Measurements from ENCODE around the gene FOXN1.
"Not testable (repeated sequence)": the region's sequence is repeated elsewhere in the genome, so short reads cannot be mapped to it uniquely, and the experiment has no call there.

The FOXN1 gene

GRCh38 chr17:28521311-28522085 lies 15.3 kb downstream of the FOXN1 start:
- H3K9ac ChIP-seq (ENCODE audit: low read depth, low read length) = no peak overlapping the region
- peaks cover 19% of the 10 kb centered on the region for H3K4me1 ChIP-seq (ENCODE audit: control insufficient read depth, insufficient read depth, low read length)
- no peaks in the 10 kb centered on the region for H3K9me3 ChIP-seq (replicated peaks; ENCODE audit: low read length)
- H3K36me3 ChIP-seq (ENCODE audit: insufficient read depth, low read length) = no peaks in the 10 kb centered on the region
- peaks cover 20% of the 10 kb centered on the region for H3K27me3 ChIP-seq (ENCODE audit: control insufficient read depth, insufficient read depth, low read length)
- no peak overlapping the region for H3K4me3 ChIP-seq (ENCODE audit: low read length)
- no peak overlapping the region for H3K4me2 ChIP-seq (ENCODE audit: low read length)

DNA sequence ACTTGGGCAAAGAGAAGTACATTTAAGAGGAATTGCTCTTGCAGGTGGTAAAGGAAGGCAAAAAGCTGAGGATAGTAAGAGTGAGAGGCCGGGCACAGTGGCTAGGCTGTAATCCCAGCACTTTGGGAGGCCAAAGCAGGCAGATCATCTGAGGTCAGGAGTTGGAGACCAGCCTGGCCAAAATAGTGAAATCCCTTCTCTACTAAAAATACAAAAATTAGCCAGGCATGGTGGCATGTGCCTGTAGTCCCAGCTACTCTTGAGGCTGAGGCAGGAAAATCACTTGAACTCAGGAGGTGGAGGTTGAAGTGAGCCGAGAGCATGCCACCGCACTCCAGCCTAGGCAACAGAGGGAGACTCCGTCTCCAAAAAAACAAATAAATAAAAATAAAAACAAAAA lies 16.1 kb downstream of the FOXN1 start:
- H3K4me2 ChIP-seq (ENCODE audit: low read length); H3K36me3 ChIP-seq (ENCODE audit: insufficient read depth, low read length); H3K4me3 ChIP-seq (ENCODE audit: low read length); H3K9me3 ChIP-seq (replicated peaks; ENCODE audit: low read length); H3K9ac ChIP-seq (ENCODE audit: low read depth, low read length): not testable (repeated sequence)
- peaks cover 20% of the 10 kb centered on the region for H3K27me3 ChIP-seq (ENCODE audit: control insufficient read depth, insufficient read depth, low read length)
- peaks cover 24% of the 10 kb centered on the region for H3K4me1 ChIP-seq (ENCODE audit: control insufficient read depth, insufficient read depth, low read length)

- Histone ChIP-seq H3K4me3 (ENCODE audit: low read length) (no peak overlapping the region), H3K27me3 (ENCODE audit: control insufficient read depth, insufficient read depth, low read length) (peaks cover 20% of the 10 kb centered on the region), H3K4me2 (ENCODE audit: low read length) (no peak overlapping the region), H3K4me1 (ENCODE audit: control insufficient read depth, insufficient read depth, low read length) (peaks cover 29% of the 10 kb centered on the region), H3K9me3 (replicated peaks; ENCODE audit: low read length) (no peaks in the 10 kb centered on the region), H3K36me3 (ENCODE audit: insufficient read depth, low read length) (no peaks in the 10 kb centered on the region), H3K9ac (ENCODE audit: low read depth, low read length) (no peak overlapping the region)
Measured at GRCh38 chr17:28523186-28523585, 17.0 kb downstream of the FOXN1 start.

GRCh38 chr17:28523876-28524275 lies 17.7 kb downstream of the FOXN1 start:
- Histone ChIP-seq H3K9me3 (replicated peaks; ENCODE audit: low read length) (no peaks in the 10 kb centered on the region), H3K4me2 (ENCODE audit: low read length) (no peak overlapping the region), H3K36me3 (ENCODE audit: insufficient read depth, low read length) (no peaks in the 10 kb centered on the region), H3K4me3 (ENCODE audit: low read length) (no peak overlapping the region), H3K27me3 (ENCODE audit: control insufficient read depth, insufficient read depth, low read length) (peaks cover 20% of the 10 kb centered on the region), H3K9ac (ENCODE audit: low read depth, low read length) (no peak overlapping the region), H3K4me1 (ENCODE audit: control insufficient read depth, insufficient read depth, low read length) (peaks cover 34% of the 10 kb centered on the region)

DNA sequence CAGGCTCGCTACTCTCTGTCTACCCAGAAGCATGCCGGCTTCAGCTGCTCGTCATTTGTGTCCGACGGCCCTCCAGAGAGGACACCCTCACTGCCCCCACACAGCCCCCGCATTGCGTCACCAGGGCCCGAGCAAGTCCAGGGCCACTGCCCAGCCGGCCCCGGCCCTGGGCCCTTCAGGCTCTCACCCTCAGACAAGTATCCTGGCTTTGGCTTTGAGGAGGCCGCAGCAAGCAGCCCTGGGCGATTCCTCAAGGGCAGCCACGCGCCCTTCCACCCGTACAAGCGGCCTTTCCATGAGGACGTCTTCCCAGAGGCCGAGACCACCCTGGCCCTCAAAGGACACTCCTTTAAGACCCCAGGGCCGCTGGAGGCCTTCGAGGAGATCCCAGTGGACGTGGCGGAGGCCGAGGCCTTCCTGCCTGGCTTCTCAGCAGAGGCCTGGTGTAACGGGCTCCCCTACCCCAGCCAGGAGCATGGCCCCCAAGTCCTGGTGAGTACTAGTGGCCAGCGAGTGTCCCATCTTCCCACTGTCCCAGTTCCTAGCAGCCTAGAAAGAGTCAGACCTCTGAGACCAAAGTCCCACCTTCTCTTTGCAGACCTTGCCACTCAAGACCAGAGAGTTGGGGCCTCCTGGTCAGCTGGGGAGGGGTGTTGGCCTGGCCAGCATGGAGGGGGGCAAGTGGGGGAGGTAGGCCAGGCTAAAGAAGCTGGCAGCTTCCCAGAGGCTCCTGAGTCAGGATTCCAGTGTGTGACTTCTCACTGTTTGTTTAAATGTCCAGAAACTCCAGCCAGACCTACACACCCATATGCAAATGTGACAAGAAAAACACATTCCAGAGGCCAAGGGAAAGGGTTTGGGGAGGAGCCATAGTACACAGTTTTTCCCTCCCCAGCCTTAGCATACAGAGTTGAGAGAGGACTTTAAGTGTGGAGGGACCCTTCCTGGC lies 18.6 kb downstream of the FOXN1 start:
- Histone ChIP-seq H3K9me3 (replicated peaks; ENCODE audit: low read length) (no peaks in the 10 kb centered on the region), H3K9ac (ENCODE audit: low read depth, low read length) (no peak overlapping the region), H3K27me3 (ENCODE audit: control insufficient read depth, insufficient read depth, low read length) (peaks cover 20% of the 10 kb centered on the region), H3K4me1 (ENCODE audit: control insufficient read depth, insufficient read depth, low read length) (peaks cover 34% of the 10 kb centered on the region), H3K4me2 (ENCODE audit: low read length) (peak overlapping the region; percentile 36), H3K36me3 (ENCODE audit: insufficient read depth, low read length) (no peaks in the 10 kb centered on the region), H3K4me3 (ENCODE audit: low read length) (no peak overlapping the region)

GRCh38 chr17:28526381-28526780 lies 20.2 kb downstream of the FOXN1 start:
- no peak overlapping the region for H3K4me2 ChIP-seq (ENCODE audit: low read length)
- no peaks in the 10 kb centered on the region for H3K9me3 ChIP-seq (replicated peaks; ENCODE audit: low read length)
- H3K4me1 ChIP-seq (ENCODE audit: control insufficient read depth, insufficient read depth, low read length) = peaks cover 34% of the 10 kb centered on the region
- no peak overlapping the region for H3K9ac ChIP-seq (ENCODE audit: low read depth, low read length)
- H3K36me3 ChIP-seq (ENCODE audit: insufficient read depth, low read length) = no peaks in the 10 kb centered on the region
- peaks cover 7% of the 10 kb centered on the region for H3K27me3 ChIP-seq (ENCODE audit: control insufficient read depth, insufficient read depth, low read length)
- H3K4me3 ChIP-seq (ENCODE audit: low read length) = no peak overlapping the region

DNA sequence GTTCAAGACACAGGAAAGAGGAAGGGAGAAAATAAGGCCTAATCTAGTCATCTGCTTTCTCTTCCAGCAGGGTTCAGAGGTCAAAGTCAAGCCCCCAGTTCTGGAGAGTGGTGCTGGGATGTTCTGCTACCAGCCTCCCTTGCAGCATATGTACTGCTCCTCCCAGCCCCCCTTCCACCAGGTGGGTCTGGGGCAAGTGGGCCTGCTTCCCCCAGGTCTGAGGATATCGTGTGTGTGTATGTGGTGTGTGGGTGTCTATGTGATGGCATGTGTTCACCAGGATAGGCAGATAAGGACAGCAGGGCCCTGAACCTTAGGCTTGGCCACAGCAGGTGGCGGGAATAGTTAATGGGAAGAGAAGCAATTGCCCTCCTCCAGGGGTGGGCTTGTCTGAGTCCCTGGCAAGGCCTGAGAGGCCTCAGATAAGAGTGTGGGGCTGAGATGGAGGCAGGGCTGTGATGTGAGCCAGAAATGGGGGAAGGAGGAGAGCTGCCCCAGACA lies 21.1 kb downstream of the FOXN1 start:
- H3K9me3 ChIP-seq (replicated peaks; ENCODE audit: low read length) = no peaks in the 10 kb centered on the region
- no peaks in the 10 kb centered on the region for H3K27me3 ChIP-seq (ENCODE audit: control insufficient read depth, insufficient read depth, low read length)
- no peak overlapping the region for H3K4me2 ChIP-seq (ENCODE audit: low read length)
- H3K4me3 ChIP-seq (ENCODE audit: low read length) = no peak overlapping the region
- H3K36me3 ChIP-seq (ENCODE audit: insufficient read depth, low read length) = no peaks in the 10 kb centered on the region
- peaks cover 40% of the 10 kb centered on the region for H3K4me1 ChIP-seq (ENCODE audit: control insufficient read depth, insufficient read depth, low read length)
- H3K9ac ChIP-seq (ENCODE audit: low read depth, low read length) = no peak overlapping the region

DNA sequence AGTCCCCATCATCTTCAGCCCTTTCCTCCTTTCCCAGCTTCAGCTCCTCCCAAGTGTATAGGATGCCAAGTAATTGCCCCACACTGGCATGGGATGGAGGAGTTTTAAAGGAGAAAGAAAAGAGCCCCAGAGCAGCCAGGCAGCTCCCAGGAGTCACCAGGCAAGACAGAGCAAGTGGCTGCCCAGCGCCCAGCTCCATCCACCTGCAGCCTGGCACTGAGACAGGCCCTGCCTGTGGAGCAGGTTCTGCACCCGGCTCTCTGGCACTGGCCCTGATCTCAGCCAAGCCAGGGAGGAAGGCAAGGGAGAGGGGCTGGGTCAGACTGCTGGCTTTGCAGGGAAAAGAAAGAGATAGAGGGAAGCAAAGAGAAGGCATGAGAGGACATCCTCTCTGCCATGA lies 21.7 kb downstream of the FOXN1 start:
- Histone ChIP-seq H3K36me3 (ENCODE audit: insufficient read depth, low read length) (no peaks in the 10 kb centered on the region), H3K9ac (ENCODE audit: low read depth, low read length) (no peak overlapping the region), H3K4me2 (ENCODE audit: low read length) (peak overlapping the region; percentile 29), H3K27me3 (ENCODE audit: control insufficient read depth, insufficient read depth, low read length) (no peaks in the 10 kb centered on the region), H3K9me3 (replicated peaks; ENCODE audit: low read length) (no peaks in the 10 kb centered on the region), H3K4me1 (ENCODE audit: control insufficient read depth, insufficient read depth, low read length) (peaks cover 47% of the 10 kb centered on the region), H3K4me3 (ENCODE audit: low read length) (no peak overlapping the region)

DNA sequence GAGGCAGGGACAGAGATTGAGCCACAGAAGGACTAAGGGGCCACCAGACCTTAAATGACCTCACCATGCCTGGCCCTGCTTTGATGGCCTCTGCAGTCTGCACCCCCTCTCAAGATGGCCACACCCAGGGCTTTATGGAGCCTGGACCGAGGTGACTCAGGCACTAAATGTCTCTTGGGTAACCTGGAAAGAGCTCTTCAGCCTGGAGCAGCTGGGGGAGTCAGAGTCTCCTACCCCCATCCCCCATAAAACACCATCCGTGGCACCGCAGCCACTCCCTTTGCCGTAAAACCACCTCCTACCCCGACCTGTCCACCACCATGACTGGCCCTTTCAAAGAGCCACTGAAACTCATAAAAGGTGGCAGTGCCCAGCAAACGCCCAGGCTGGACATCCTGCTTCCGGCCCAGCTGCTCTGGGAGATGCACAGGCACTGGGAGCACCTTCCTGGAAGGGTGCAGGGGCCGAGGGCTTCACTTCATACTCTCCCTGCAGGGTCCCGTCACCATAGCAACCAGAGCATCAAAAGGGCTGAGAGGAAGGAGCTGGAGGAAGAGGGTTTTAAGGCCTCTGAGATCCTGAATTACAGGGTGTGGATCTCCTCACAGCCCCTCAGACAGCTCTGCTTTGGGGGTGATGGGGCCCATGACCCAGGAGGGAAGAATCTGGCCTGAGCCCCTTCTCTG lies 22.3 kb downstream of the FOXN1 start:
- Histone ChIP-seq H3K4me2 (ENCODE audit: low read length) (peak overlapping the region; percentile 29), H3K4me1 (ENCODE audit: control insufficient read depth, insufficient read depth, low read length) (peaks cover 53% of the 10 kb centered on the region), H3K4me3 (ENCODE audit: low read length) (no peak overlapping the region), H3K27me3 (ENCODE audit: control insufficient read depth, insufficient read depth, low read length) (no peaks in the 10 kb centered on the region), H3K9me3 (replicated peaks; ENCODE audit: low read length) (no peaks in the 10 kb centered on the region), H3K9ac (ENCODE audit: low read depth, low read length) (no peak overlapping the region), H3K36me3 (ENCODE audit: insufficient read depth, low read length) (no peaks in the 10 kb centered on the region)

GRCh38 chr17:28529013-28529400 lies 22.9 kb downstream of the FOXN1 start:
- Histone ChIP-seq H3K4me3 (ENCODE audit: low read length) (no peak overlapping the region), H3K4me2 (ENCODE audit: low read length) (no peak overlapping the region), H3K4me1 (ENCODE audit: control insufficient read depth, insufficient read depth, low read length) (peaks cover 56% of the 10 kb centered on the region), H3K9ac (ENCODE audit: low read depth, low read length) (no peak overlapping the region), H3K36me3 (ENCODE audit: insufficient read depth, low read length) (no peaks in the 10 kb centered on the region), H3K9me3 (replicated peaks; ENCODE audit: low read length) (no peaks in the 10 kb centered on the region), H3K27me3 (ENCODE audit: control insufficient read depth, insufficient read depth, low read length) (no peaks in the 10 kb centered on the region)

- Histone ChIP-seq H3K36me3 (ENCODE audit: insufficient read depth, low read length) (no peaks in the 10 kb centered on the region), H3K4me1 (ENCODE audit: control insufficient read depth, insufficient read depth, low read length) (peaks cover 49% of the 10 kb centered on the region), H3K27me3 (ENCODE audit: control insufficient read depth, insufficient read depth, low read length) (no peaks in the 10 kb centered on the region)
Measured at GRCh38 chr17:28530250-28530649, 24.1 kb downstream of the FOXN1 start.

More at GRCh38 chr17:28530250-28530649, 24.1 kb downstream of the FOXN1 start:
- H3K9me3 ChIP-seq (replicated peaks; ENCODE audit: low read length) = no peaks in the 10 kb centered on the region
- no peak overlapping the region for H3K4me2 ChIP-seq (ENCODE audit: low read length)
- no peak overlapping the region for H3K4me3 ChIP-seq (ENCODE audit: low read length)
- no peak overlapping the region for H3K9ac ChIP-seq (ENCODE audit: low read depth, low read length)
